ENCODE results near the gene CLOCK.

Gene CLOCK

GRCh38 chr4:55396308-55397125 lies 150.2 kb downstream of the CLOCK start:
- peak overlapping the region; percentile 88 for H3K27ac ChIP-seq
- TF ChIP-seq CTCF (IDR thresholded peaks at IDR 0.05) (no peak), ZFX (IDR thresholded peaks at IDR 0.05; ENCODE audit: borderline replicate concordance) (no peak)

GRCh38 chr4:55395529-55396307 lies 151.0 kb downstream of the CLOCK start, which contains the start of gene TMEM165:
TSS of gene TMEM165 (plus strand) at chr4:55395957. CDS start at chr4:55396190, 233 bp downstream.
- peak within 1 kb of the TSS; percentile 88 for H3K27ac ChIP-seq
- TF ChIP-seq CTCF (IDR thresholded peaks at IDR 0.05) (0 out of 2 replicates have a peak, but pooled peaks have one; percentile 16), ZFX (IDR thresholded peaks at IDR 0.05; ENCODE audit: borderline replicate concordance) (no peak)

GRCh38 chr4:55395218-55395528 lies 151.5 kb downstream of the CLOCK start:
- no peak; the same call in none of the 2 replicates for TF ChIP-seq CTCF (IDR thresholded peaks at IDR 0.05)
- TF ChIP-seq ZFX (IDR thresholded peaks at IDR 0.05; ENCODE audit: borderline replicate concordance), result no peak
- H3K27ac ChIP-seq, result peak overlapping the region; percentile 88

- TF ChIP-seq ZFX (IDR thresholded peaks at IDR 0.05; ENCODE audit: borderline replicate concordance) (no peak), CTCF (IDR thresholded peaks at IDR 0.05) (no peak)
- peak overlapping the region; percentile 88 for H3K27ac ChIP-seq
Observed at GRCh38 chr4:55393461-55394320, 153.0 kb downstream of the CLOCK start.

- TF ChIP-seq CTCF (IDR thresholded peaks at IDR 0.05) (no peak), ZFX (IDR thresholded peaks at IDR 0.05; ENCODE audit: borderline replicate concordance) (no peak)
- H3K27ac ChIP-seq, result no peak overlapping the region
Observed at GRCh38 chr4:55386840-55387239, 159.9 kb downstream of the CLOCK start.

GRCh38 chr4:55386073-55386472 lies 160.6 kb downstream of the CLOCK start:
- TF ChIP-seq CTCF (IDR thresholded peaks at IDR 0.05), result no peak
- no peak overlapping the region for H3K27ac ChIP-seq

All from 22Rv1 (cell line).